Stimulated activated CD8-positive, alpha-beta memory T cell treated with anti-CD3 and anti-CD28 coated beads, Interleukin-12 subunit alpha, Interleukin-12 subunit beta, amount 100 ng/mL, for 24 hours (primary cell): ENCODE measurements around the gene ADARB2.
"Not testable (repeated sequence)": the region's sequence is repeated elsewhere in the genome, so short reads cannot be mapped to it uniquely, and the experiment has no call there.

Source experiments
- DNase-seq: peaks from one replicate; pipeline ENCODE4 v3.0.0-alpha.2; 2020; ENCODE audit errors: extremely low read depth

ADARB2 gene

GRCh38 chr10:1159131-1160061 is 577.9 kb downstream of the ADARB2 start:
- DNase-seq = no peak

- not testable (repeated sequence) for DNase-seq
These were observed 578.8 kb downstream of the ADARB2 start for GRCh38 chr10:1158536-1158935.

GRCh38 chr10:1158066-1158465 is 579.3 kb downstream of the ADARB2 start:
- no peak for DNase-seq

GRCh38 chr10:1157615-1157933 is 579.8 kb downstream of the ADARB2 start:
- DNase-seq = no peak

GRCh38 chr10:1156921-1157614 is 580.3 kb downstream of the ADARB2 start:
- DNase-seq = no peak

GRCh38 chr10:1156616-1156886 is 580.8 kb downstream of the ADARB2 start:
- no peak for DNase-seq

- no peak for DNase-seq
These were observed 581.3 kb downstream of the ADARB2 start for GRCh38 chr10:1155791-1156615.

- DNase-seq = no peak
These were observed 582.6 kb downstream of the ADARB2 start for GRCh38 chr10:1154531-1155295.

GRCh38 chr10:1153805-1154351 is 583.4 kb downstream of the ADARB2 start:
- no peak for DNase-seq

- no peak for DNase-seq
These were observed 584.0 kb downstream of the ADARB2 start for GRCh38 chr10:1153251-1153763.

GRCh38 chr10:1152386-1153250 is 584.7 kb downstream of the ADARB2 start:
- no peak for DNase-seq

- DNase-seq = no peak
These were observed 586.0 kb downstream of the ADARB2 start for GRCh38 chr10:1151076-1152033.

- DNase-seq = no peak
These were observed 586.7 kb downstream of the ADARB2 start for GRCh38 chr10:1150638-1150955.

- DNase-seq = no peak
These were observed 587.3 kb downstream of the ADARB2 start for GRCh38 chr10:1149793-1150637.

GRCh38 chr10:1148855-1149605 is 588.3 kb downstream of the ADARB2 start:
- no peak for DNase-seq

GRCh38 chr10:1147810-1148209 is 589.5 kb downstream of the ADARB2 start:
- no peak for DNase-seq

- no peak for DNase-seq
These were observed 594.7 kb downstream of the ADARB2 start for GRCh38 chr10:1142596-1142995.

GRCh38 chr10:1141701-1142100 is 595.6 kb downstream of the ADARB2 start:
- no peak for DNase-seq
